ENCODE results near the gene OR1F1. TPM values are rescaled to one million over a fixed set of nuclear protein-coding genes. Genes with fewer than 3 reads are reported as not detected.

Gene OR1F1
- total and polyA plus RNA-seq, 2 of the 8 experiments (the other 6 are each of a cell fraction or from before 2014, with no cell fraction given), result 0.52 to 1.2 TPM

DNA sequence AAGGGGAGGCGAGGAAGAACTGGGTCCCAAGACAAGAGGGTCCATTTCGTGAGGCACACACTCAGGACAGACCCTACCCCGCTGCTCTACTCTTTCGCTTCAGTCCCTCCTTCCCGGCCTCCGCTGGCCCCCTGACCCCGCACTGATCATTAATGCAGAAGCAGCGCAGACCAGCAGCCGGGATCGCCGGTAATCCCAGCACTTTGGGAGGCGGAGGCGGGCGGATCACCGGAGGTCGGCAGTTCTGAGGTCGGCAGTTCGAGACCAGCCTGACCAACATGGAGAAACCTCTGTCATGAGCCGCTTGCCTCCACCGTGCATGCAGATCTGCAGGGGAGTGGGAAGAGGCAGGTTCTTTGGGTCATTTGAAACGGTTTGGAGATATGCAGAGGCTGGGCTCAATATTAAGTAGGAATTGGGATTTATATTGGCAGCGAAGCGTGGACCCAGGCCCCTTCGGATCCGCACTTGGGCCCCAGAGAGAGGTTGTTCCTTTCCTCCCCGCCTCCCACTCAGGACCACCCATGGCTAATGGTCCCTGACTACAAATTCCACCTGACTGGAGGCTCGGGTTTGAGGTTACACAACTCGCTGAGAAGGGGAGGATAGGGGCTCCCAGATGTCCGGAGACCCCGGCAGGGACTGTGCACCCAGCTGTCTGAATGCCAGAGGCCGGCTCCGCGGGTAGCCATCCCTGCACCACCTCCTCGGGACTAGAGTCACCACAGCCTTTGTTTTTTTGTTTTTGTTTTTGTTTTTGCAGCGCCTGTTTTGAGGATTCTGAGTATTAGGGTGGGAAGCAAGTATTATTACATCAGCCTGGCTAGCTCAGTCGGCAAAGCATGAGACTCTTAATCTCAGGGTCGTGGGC, 23.6 kb upstream of the OR1F1 start (continued):
- TF ChIP-seq CBX8 (IDR thresholded peaks at IDR 0.05; ENCODE audit: borderline replicate concordance, low read depth, low read length), result no peak
- no peak for TF ChIP-seq TAF1 (IDR thresholded peaks at IDR 0.05; ENCODE audit: low read depth, low read length)
- TF ChIP-seq, protein P1, sequence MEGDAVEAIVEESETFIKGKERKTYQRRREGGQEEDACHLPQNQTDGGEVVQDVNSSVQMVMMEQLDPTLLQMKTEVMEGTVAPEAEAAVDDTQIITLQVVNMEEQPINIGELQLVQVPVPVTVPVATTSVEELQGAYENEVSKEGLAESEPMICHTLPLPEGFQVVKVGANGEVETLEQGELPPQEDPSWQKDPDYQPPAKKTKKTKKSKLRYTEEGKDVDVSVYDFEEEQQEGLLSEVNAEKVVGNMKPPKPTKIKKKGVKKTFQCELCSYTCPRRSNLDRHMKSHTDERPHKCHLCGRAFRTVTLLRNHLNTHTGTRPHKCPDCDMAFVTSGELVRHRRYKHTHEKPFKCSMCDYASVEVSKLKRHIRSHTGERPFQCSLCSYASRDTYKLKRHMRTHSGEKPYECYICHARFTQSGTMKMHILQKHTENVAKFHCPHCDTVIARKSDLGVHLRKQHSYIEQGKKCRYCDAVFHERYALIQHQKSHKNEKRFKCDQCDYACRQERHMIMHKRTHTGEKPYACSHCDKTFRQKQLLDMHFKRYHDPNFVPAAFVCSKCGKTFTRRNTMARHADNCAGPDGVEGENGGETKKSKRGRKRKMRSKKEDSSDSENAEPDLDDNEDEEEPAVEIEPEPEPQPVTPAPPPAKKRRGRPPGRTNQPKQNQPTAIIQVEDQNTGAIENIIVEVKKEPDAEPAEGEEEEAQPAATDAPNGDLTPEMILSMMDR (IDR thresholded peaks at IDR 0.05; ENCODE audit: control extremely low read depth in 1 of 3, insufficient read depth in 1 of 3, low read depth in 1 of 3, low read length in 3 of 3), result no peak
- no peak for TF ChIP-seq BRCA1 (IDR thresholded peaks at IDR 0.05; ENCODE audit: low read depth, low read length)
